ENCODE results near the gene CINP.

Gene CINP

DNA sequence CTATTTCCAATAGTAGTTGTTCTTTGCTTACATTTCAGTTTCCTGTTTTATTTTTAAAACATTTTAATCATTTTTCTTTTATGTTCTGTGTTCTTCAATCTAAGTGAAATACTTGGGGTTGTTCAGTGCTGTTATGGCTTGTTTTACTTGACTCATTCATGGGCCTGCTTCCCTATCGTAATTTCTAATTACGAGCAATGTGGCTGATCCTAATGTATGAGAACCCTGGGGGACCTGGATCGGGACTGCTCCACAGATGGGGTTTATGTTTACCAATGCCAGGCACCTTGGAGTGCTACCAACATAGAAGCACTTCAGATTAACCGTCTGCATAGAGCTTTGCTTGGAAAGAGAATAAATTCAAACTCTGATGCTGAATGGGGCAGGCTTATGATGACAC, 29.8 kb upstream of the CINP start:
- no peak for DNase-seq (ENCODE audit: low spot score)
- ChIA-PET CTCF (no interaction called here), POLR2A (ENCODE audit: low non-redundant PET) (no interaction called here)
- H3K27ac ChIP-seq, result no peak overlapping the region
- TF ChIP-seq, protein P1, sequence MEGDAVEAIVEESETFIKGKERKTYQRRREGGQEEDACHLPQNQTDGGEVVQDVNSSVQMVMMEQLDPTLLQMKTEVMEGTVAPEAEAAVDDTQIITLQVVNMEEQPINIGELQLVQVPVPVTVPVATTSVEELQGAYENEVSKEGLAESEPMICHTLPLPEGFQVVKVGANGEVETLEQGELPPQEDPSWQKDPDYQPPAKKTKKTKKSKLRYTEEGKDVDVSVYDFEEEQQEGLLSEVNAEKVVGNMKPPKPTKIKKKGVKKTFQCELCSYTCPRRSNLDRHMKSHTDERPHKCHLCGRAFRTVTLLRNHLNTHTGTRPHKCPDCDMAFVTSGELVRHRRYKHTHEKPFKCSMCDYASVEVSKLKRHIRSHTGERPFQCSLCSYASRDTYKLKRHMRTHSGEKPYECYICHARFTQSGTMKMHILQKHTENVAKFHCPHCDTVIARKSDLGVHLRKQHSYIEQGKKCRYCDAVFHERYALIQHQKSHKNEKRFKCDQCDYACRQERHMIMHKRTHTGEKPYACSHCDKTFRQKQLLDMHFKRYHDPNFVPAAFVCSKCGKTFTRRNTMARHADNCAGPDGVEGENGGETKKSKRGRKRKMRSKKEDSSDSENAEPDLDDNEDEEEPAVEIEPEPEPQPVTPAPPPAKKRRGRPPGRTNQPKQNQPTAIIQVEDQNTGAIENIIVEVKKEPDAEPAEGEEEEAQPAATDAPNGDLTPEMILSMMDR (conservative IDR thresholded peaks at IDR 0.05; ENCODE audit: low read depth), result no peak

DNA sequence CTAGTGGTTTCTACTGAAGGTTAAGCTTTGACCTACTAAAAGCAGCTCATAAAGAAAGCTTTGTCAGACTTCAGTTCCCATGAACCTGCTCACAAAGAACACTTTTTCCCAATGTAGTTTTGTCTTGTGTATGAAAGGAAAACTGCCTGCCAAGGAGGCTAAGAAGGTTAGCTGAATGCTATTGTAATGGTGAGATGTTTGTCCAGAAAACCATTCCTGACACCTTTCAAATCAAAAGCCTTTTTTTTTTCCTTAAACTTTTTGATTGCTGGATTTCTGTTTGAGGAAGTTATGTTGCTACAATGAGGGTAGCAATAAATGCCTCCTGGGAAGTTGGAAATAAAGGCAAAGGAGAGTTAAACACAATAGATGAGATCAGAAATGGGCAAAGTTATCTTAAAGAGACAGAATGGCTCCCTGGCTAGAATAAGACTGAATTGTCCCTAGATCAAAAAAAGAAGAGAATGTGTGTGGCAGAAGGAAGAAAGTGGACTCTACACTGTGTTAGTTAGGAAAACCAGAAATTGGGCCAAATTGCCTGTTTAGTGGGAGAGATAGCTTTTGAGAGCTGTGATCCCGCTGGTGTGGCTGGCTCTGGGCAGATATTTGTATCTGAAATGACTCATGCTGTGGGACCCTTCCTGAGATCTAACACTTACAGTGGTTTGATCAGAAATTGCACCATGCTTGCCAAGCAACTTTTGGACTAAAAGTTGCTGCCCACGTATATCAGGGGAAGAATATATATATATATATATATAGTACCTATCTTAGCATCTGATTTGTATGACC, 27.6 kb upstream of the CINP start:
- DNase-seq (ENCODE audit: low spot score), result no peak

DNA sequence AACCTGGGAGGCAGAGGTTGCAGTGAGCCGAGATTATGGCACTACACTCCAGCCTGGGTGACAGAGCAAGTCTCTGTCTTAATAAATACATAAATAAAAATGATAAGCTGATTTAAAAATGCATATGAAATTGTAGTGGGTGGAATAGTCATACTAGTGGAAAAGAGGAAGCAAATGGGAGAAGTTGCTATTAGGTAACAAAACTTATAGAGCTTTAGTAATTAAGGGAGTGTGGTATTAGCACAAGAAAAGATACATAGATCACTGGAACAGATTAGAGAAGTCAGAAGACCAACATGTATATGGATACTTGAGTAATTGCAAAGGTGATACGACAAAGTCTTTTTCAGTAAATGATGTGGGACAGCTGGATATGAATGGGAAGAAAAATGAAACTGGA, 26.6 kb upstream of the CINP start:
- no peak overlapping the region for H3K27ac ChIP-seq
- ChIA-PET POLR2A (ENCODE audit: low non-redundant PET) (no interaction called here), CTCF (no interaction called here)
- TF ChIP-seq, protein P1 (conservative IDR thresholded peaks at IDR 0.05; ENCODE audit: low read depth), result no peak
- no peak for DNase-seq (ENCODE audit: low spot score)

More for the DNA sequence above, 27.6 kb upstream of the CINP start:
- POLR2A ChIA-PET (ENCODE audit: low non-redundant PET), result no interaction called here
- TF ChIP-seq, protein P1 (conservative IDR thresholded peaks at IDR 0.05; ENCODE audit: low read depth), result no peak
- H3K27ac ChIP-seq, result no peak overlapping the region
- CTCF ChIA-PET, result no interaction called here

DNA sequence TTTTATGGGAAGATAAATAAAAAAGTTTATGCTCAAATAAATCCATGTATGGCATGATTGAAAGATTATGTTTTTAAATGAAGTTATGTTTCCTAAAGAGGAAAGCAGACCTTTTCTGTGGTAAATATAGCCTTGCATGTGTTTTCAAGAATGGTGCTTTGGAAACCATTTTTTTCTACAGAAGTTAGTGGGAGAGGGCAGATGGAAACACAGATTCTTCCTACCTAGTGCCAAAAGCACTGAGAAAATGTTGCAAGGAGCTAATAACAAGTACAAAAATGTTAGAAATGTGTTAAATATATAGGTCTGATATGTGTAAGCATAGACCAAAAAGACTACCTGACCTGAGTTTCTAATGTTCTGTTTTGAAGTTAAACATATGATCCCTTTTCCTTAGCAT, 24.4 kb upstream of the CINP start:
- no peak overlapping the region for H3K27ac ChIP-seq
- no peak for DNase-seq (ENCODE audit: low spot score)
- ChIA-PET CTCF (interaction anchor here (0.7 kb wide), 1 partner anchor 1365 kb away, joined by 3 read pairs; no protein-coding TSS in a partner anchor), POLR2A (ENCODE audit: low non-redundant PET) (no interaction called here)
- TF ChIP-seq, protein P1 (conservative IDR thresholded peaks at IDR 0.05; ENCODE audit: low read depth), result no peak

DNA sequence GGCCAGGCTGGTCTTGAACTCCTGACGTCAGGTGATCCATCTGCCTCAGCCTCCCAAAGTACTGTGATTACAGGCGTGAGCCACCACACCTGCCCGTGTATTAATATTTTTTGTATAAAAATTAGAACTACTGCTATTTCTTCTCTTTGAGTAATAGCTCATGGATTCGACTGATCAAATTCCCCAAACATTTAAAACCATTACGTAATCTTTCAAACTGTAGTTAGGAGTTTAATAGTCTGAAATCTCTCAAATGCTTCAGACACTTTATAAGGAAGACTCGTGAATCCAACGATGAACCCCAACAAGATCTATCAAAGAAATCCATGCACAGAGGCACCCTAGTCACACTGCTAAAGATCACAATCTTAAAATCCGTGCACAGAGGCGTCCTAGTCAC, 16.1 kb upstream of the CINP start:
- no peak for DNase-seq (ENCODE audit: low spot score)
- no peak overlapping the region for H3K27ac ChIP-seq
- TF ChIP-seq, protein P1 (conservative IDR thresholded peaks at IDR 0.05; ENCODE audit: low read depth), result no peak
- POLR2A ChIA-PET (ENCODE audit: low non-redundant PET), result no interaction called here
- CTCF ChIA-PET, result no interaction called here

DNA sequence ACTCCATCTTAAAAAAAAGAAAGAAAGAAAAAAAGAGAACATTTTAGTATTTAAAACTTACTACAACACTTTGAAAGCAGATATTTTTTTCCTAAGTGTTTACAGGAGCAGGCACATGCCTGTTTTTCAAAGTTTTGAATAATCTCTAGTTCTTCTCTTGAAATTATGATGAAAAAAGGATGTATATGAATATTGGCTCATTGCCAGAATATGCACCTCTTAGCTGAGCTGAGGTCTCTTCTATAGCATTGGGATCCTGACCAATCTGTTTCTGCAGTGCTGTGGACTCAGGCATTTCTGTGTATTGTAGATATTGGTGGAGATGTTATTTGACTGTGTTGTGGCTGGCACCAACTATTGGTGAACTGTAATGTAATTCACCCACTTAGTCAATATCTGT, 15.0 kb upstream of the CINP start:
- no peak overlapping the region for H3K27ac ChIP-seq
- POLR2A ChIA-PET (ENCODE audit: low non-redundant PET), result no interaction called here
- CTCF ChIA-PET, result interaction anchor here (0.7 kb wide), 1 partner anchor 431 kb away, joined by 3 read pairs; no protein-coding TSS in a partner anchor
- TF ChIP-seq, protein P1 (conservative IDR thresholded peaks at IDR 0.05; ENCODE audit: low read depth), result no peak
- DNase-seq (ENCODE audit: low spot score), result no peak
